Measurements from ENCODE around the gene RIPPLY3. TPM values are rescaled to one million over a fixed set of nuclear protein-coding genes. Genes with fewer than 3 reads are reported as not detected.
A peak's percentile ranks its signal among the peaks of the same experiment; 100 is the strongest.
"Not testable (repeated sequence)": the region's sequence is repeated elsewhere in the genome, so short reads cannot be mapped to it uniquely, and the experiment has no call there.

RIPPLY3 gene
- total RNA-seq, 2 donors from 2014 or later: not detected

DNA sequence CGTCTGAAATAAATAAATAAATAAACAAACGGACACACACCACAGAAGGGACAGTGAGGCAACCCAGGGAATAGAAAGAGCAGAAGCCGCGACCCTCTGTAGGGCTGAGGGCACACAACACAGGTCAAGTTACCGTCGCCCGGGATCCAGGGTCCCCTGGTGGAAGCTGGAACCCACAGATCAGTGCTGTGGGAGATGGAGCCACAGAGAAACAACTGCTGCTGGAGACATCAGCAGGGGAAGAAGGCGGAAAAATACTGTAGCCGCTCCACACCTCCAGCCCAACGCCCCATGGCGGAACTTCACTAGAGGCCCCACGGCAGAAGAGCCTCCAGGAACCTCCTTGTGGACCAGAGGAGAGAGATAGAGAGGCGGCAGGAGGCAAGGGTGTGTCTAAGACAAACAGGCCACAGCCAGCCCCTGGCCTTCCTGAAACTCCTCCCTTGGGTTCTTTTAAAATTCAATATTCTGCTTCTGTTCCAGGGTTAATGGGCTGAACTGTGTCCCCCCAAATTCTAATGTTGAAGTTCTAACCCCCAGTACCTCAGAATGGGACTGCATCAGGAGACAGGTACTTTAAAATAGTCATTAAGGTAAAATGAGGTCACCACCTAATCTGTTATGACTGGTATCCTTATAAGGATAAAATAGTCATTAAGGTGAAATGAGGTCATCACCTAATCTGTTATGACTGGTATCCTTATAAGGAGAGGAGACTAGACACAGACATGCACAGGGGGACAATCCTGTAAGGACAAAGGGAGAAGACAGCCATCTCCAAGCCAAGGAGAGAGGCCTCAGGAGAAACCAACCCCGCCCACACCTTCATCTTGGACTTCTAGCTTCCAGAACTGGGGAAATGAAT, 32.3 kb upstream of the RIPPLY3 start:
- H3K9me3 ChIP-seq (ENCODE audit: control insufficient read depth, low read length, poor library complexity, severe bottlenecking): no peaks in the 10 kb centered on the region
- Mint-ChIP-seq H3K36me3 (ENCODE audit: low read depth) (no peaks in the 10 kb centered on the region), H3K27me3 (no peaks in the 10 kb centered on the region), H3K4me3 (no peak overlapping the region), H3K4me1 (peaks cover 5% of the 10 kb centered on the region), H3K27ac (no peak overlapping the region)
- no peak for DNase-seq
- ATAC-seq: no peak

DNA sequence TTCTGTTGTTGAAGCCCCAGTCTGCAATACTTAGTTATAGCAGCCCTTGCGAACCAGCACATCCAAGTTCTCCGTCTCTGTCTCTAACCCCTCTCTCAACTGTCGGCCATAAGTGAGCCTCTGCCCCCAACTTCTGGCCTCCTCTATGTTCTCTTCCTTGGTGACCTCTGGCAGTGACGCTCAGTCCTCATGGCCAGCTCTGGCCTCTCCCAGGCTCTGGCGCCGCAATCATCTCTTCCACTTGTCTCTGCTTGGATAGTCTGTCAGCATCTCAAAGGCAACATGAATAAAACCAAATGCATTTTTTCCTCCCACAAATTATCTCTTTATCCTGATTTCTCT, 31.7 kb upstream of the RIPPLY3 start:
- ATAC-seq: no peak
- H3K27me3 Mint-ChIP-seq: no peaks in the 10 kb centered on the region

DNA sequence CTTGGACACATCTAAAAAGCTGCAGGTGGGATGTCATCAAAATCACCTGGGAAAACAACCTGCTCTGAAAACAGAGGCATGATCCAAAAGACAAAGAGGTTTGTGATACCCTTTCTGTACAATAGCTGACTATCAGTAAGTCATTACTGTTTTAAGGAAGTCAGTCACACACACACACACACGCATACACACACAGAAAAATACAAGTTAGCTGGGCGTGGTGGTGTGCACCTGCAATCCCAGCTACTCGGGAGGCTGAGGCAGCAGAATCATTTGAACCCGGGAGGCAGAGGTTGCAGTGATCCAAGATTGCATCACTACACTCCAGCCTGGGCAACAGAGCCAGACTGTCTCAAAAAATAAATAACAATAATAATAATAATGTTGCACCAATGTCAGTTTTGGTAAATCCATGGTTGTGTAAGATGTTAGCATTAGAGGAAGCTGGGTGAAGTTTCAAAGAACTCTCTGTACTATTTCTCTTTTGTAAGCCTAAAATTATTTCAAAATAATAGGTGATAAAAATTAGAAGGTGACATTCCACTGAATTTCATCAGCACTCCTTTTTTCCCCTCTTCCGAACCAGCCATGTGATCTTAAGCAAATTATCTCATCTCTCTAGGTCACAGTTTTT, 30.2 kb upstream of the RIPPLY3 start:
- DNase-seq: no peak
- H3K36me3 Mint-ChIP-seq (ENCODE audit: low read depth): no peaks in the 10 kb centered on the region
- H3K27me3 Mint-ChIP-seq: peaks cover under 1% of the 10 kb centered on the region
- peaks cover 8% of the 10 kb centered on the region for H3K4me1 Mint-ChIP-seq
- no peak overlapping the region for H3K27ac Mint-ChIP-seq
- no peak overlapping the region for H3K4me3 Mint-ChIP-seq
- ATAC-seq: no peak
- no peaks in the 10 kb centered on the region for H3K9me3 ChIP-seq (ENCODE audit: control insufficient read depth, low read length, poor library complexity, severe bottlenecking)

More for the DNA sequence above, 31.7 kb upstream of the RIPPLY3 start:
- no peaks in the 10 kb centered on the region for H3K9me3 ChIP-seq (ENCODE audit: control insufficient read depth, low read length, poor library complexity, severe bottlenecking)
- DNase-seq: no peak
- no peak overlapping the region for H3K27ac Mint-ChIP-seq
- H3K4me1 Mint-ChIP-seq: peaks cover 5% of the 10 kb centered on the region
- H3K4me3 Mint-ChIP-seq: no peak overlapping the region
- no peaks in the 10 kb centered on the region for H3K36me3 Mint-ChIP-seq (ENCODE audit: low read depth)

DNA sequence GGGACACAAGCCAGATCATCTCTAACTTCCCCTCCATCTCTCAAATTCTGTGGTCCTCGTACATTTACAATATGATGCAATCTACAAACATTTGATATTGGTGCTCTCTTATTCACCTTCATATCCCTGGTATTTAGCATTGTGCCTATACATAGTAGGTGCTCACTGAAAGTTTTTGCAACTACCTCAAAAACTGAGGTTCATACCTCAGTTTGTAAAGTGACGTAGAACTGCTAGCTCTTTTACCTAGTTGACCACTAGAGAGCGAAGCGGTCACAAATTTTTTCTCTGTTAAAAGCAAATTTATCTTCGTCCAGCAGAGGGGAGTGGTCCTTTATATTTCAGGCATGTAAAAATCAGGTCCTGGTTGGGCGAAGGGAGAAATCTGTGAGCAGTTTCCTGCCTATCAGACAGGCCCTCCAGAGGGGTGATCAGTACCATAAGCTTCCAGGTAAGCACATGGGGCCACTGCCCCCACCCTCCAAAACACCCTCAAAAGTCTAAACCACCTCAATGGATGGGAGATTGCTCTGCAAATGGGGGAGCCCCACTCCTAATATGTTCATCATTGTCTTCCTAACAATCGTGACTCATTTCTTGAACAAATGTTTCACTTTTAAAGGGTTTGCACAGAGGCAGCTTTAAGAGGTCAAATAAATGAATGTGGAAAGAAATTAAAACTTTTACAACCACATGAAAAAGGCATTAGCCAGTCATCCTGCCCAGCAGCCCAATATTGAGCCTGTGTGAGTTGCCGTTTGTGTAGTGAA, 29.4 kb upstream of the RIPPLY3 start:
- no peaks in the 10 kb centered on the region for H3K36me3 Mint-ChIP-seq (ENCODE audit: low read depth)
- peaks cover 8% of the 10 kb centered on the region for H3K4me1 Mint-ChIP-seq
- H3K9me3 ChIP-seq (ENCODE audit: control insufficient read depth, low read length, poor library complexity, severe bottlenecking): no peaks in the 10 kb centered on the region
- DNase-seq: peak in 1 of 3 donors; percentile 34
- ATAC-seq: peak; percentile 60
- H3K27me3 Mint-ChIP-seq: peaks cover 8% of the 10 kb centered on the region
- H3K4me3 Mint-ChIP-seq: no peak overlapping the region
- no peak overlapping the region for H3K27ac Mint-ChIP-seq

DNA sequence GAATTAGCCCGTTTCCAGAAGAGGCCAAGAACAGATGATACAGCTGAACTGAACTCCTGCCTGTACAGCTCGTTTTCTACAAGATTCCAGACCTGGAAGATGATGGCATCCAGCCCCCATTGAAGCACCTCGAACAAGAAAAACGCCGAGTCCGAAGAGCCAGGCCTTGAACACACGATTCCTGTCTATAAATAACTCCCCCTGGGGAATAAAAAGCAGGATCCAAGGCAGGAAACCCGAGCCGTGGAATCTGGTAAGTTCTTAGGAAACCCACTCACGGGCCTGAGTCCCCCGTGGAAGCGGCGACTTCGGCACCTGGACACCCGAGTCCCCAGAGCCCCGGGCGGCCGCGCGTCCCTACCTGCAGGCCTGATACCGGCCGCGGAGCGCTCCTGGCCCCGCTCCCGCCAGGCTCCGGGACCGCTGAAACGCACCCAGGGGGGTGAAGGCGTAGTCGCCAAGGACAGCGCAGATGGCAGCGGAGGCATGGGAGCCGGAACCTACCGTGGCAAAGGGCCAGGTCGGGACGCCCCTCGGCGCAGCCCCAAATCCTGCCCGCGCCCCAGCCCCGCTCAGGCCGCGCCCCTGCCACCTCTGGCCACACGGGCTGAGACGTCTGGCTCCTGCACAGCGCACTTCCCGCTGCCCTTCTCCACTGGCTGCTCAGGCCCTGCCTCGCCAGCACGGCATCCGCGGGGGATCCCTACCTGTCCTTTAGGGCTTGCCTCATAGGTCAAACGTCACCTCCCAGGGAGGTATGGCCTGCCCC, 26.0 kb upstream of the RIPPLY3 start:
- Mint-ChIP-seq H3K27me3 (peaks cover 8% of the 10 kb centered on the region), H3K4me1 (peaks cover 5% of the 10 kb centered on the region), H3K4me3 (peak overlapping the region; percentile 79), H3K27ac (no peak overlapping the region), H3K36me3 (ENCODE audit: low read depth) (no peaks in the 10 kb centered on the region)
- H3K9me3 ChIP-seq (ENCODE audit: control insufficient read depth, low read length, poor library complexity, severe bottlenecking): no peaks in the 10 kb centered on the region
- peak; percentile 54 for ATAC-seq
- no peak for DNase-seq

DNA sequence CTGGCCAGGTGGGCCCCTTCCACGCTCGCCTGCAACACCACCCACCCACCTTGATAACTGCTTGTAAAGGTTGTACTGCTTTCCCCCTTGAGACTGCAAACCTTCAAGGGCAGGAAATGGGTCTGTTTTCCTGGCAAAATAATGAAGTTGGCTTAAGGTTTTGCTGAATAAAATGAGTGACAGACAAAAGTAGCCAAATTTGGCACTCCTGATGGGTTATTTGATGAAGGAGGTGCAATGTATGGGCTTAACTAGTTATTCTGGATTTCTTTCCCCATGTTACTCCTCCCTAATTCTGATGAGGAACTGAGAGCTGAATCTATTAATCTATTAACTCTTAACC, 25.5 kb upstream of the RIPPLY3 start:
- peaks cover 5% of the 10 kb centered on the region for H3K4me1 Mint-ChIP-seq
- no peak for ATAC-seq
- peaks cover 8% of the 10 kb centered on the region for H3K27me3 Mint-ChIP-seq
- H3K9me3 ChIP-seq (ENCODE audit: control insufficient read depth, low read length, poor library complexity, severe bottlenecking): no peaks in the 10 kb centered on the region
- peak overlapping the region; percentile 79 for H3K4me3 Mint-ChIP-seq
- no peak overlapping the region for H3K27ac Mint-ChIP-seq
- no peaks in the 10 kb centered on the region for H3K36me3 Mint-ChIP-seq (ENCODE audit: low read depth)
- no peak for DNase-seq

DNA sequence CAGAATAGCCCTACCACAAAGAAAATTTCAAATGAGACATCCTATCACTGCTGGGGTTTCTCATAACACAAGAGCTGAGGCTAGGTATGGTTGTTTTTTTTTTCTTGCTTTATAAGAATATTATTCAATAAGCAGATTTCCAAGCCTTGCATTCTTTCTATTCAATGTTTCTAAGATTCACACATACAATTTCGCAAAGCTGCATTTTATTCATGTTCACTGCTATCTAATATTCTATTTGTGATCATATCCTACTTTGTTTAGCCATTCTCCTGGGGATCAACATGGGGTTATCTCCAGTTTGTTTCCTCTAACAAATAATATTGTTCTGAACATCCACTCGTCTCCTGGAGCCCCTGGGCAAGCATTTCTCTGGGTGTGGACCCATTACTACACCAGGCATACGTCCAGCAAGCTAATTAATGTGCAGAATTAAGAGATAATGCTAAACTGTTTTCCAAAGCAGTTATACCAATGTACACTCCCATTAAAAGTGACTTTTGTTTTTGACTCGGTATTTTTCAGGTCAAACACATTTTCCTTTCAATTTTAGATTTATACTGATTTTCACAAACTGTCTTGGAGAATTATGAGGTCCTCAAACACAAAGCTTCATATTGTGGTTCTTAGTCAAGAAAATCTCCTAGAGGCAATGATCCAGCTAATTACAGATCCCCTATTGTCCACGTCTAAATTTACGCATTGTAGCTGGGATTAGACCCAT, 24.4 kb upstream of the RIPPLY3 start:
- H3K9me3 ChIP-seq (ENCODE audit: control insufficient read depth, low read length, poor library complexity, severe bottlenecking): no peaks in the 10 kb centered on the region
- peaks cover 6% of the 10 kb centered on the region for H3K4me1 Mint-ChIP-seq
- H3K27me3 Mint-ChIP-seq: peaks cover 8% of the 10 kb centered on the region
- DNase-seq (no peak), ATAC-seq (no peak)
- no peak overlapping the region for H3K4me3 Mint-ChIP-seq
- H3K27ac Mint-ChIP-seq: no peak overlapping the region
- no peaks in the 10 kb centered on the region for H3K36me3 Mint-ChIP-seq (ENCODE audit: low read depth)

DNA sequence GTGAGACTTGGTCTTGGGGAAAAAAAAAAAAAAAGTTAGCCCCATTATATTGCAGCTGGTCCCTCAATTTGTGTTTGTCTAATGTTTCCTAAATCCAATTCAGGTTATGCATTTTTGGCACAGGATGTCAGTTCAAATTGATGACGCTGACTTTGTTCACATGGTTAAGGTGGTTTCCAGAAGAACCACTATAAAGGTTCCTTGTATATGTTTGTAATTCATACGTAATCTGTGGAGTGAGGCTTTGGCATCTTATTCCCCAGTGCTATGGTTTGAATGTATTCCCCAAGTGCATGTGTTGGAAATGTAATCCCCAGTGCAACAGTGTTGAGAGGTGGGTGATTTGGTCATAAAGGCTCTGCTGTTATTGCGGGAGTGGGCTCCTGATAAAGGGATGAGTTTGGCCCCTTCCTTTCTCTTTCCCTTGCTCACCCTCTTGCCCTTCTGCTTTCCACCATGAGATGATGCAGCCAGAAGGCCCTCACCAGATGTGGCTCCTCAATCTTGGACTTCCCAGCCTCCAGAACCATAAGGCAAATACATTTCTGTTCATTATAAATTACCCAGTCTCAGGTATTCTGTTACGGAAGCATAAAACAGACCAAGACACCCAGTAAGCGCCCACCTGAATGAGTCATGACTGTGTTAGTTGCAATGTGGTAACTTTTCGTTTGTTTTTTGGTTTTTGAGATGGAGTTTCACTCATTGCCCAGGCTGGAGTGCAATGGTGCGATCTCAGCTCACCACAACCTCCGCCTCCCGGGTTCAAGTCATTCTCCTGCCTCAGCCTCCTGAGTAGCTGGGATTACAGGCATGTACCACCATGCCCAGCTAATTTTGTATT, 20.5 kb upstream of the RIPPLY3 start:
- Mint-ChIP-seq H3K27me3 (peaks cover 8% of the 10 kb centered on the region), H3K4me1 (peaks cover 14% of the 10 kb centered on the region), H3K27ac (peak overlapping the region; percentile 72), H3K36me3 (ENCODE audit: low read depth) (peaks cover 3% of the 10 kb centered on the region), H3K4me3 (no peak overlapping the region)
- no peaks in the 10 kb centered on the region for H3K9me3 ChIP-seq (ENCODE audit: control insufficient read depth, low read length, poor library complexity, severe bottlenecking)
- ATAC-seq: peak; percentile 41
- DNase-seq: no peak

DNA sequence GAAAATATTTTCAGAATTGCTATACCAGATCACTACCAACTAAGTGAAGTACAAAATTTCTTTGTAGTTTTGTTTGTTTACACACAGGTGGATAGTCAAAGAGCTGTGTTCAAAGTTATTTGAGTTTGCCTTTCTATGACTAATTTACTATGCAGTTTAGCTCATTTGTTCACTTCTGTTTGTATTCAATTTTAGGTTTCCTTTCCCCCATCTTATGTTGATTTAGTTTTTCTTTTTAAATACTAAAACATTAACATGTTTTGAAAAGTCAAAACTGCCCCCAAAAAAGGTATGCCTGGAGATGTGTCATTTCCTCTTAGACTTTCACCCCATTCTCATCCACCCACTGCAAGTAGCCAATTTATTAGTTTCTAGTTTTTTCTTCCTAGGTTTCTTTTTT, 18.7 kb upstream of the RIPPLY3 start:
- H3K36me3 Mint-ChIP-seq (ENCODE audit: low read depth): peaks cover 3% of the 10 kb centered on the region
- DNase-seq (no peak), ATAC-seq (no peak)
- no peaks in the 10 kb centered on the region for H3K9me3 ChIP-seq (ENCODE audit: control insufficient read depth, low read length, poor library complexity, severe bottlenecking)
- H3K4me3 Mint-ChIP-seq: no peak overlapping the region
- H3K27me3 Mint-ChIP-seq: no peaks in the 10 kb centered on the region
- H3K27ac Mint-ChIP-seq: peak overlapping the region; percentile 72
- H3K4me1 Mint-ChIP-seq: peaks cover 13% of the 10 kb centered on the region

DNA sequence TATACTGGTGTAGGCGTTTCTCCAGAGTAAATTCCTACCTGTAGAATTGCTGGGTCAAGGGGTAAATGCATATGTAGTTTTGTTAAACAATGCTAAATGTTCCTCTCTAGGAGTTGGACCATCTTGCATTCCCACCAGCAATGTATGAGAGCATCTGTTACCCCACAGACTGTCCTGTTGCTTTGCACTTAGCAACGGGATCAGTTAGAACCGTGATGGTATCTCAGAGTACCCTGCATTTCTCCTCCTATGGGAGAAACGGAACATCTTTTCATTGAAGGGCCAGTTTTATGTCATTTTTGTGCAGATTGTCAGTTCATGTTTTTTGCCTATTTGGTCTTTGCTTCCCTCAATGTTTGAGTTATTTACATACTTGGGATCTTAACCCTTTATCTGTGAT, 18.0 kb upstream of the RIPPLY3 start:
- no peaks in the 10 kb centered on the region for H3K9me3 ChIP-seq (ENCODE audit: control insufficient read depth, low read length, poor library complexity, severe bottlenecking)
- ATAC-seq: no peak
- peak overlapping the region; percentile 62 for H3K4me3 Mint-ChIP-seq
- no peaks in the 10 kb centered on the region for H3K27me3 Mint-ChIP-seq
- H3K4me1 Mint-ChIP-seq: peaks cover 13% of the 10 kb centered on the region
- H3K36me3 Mint-ChIP-seq (ENCODE audit: low read depth): peaks cover 3% of the 10 kb centered on the region
- no peak for DNase-seq
- no peak overlapping the region for H3K27ac Mint-ChIP-seq

DNA sequence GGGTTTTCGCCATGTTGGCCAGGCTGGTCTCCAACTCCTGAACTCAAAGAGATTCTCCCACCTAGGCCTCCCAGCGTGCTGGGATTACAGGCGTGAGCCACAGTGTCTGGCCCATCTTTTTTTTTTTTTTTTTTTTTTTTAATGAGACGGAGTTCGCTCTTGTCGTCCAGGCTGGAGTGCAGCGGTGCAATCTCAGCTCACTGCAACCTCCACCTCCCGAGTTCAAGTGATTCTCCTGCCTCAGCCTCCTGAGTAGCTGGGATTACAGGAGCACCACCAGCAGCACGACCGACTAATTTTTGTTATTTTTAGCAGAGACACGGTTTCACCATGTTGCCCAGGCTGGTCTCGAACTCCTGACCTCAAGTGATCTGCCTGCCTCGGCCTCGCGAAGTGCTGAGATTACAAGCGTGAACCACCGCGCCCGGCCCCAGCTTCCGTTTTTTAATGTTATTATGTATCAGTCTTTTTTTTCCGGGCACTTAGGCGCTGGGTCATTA, 17.3 kb upstream of the RIPPLY3 start:
- DNase-seq; H3K36me3 Mint-ChIP-seq (ENCODE audit: low read depth); H3K27ac Mint-ChIP-seq: not testable (repeated sequence)

More for the DNA sequence above, 17.3 kb upstream of the RIPPLY3 start:
- not testable (repeated sequence) for H3K27me3 Mint-ChIP-seq; H3K9me3 ChIP-seq (ENCODE audit: control insufficient read depth, low read length, poor library complexity, severe bottlenecking); ATAC-seq
- peak overlapping the region; percentile 85 for H3K4me3 Mint-ChIP-seq
- peaks cover 13% of the 10 kb centered on the region for H3K4me1 Mint-ChIP-seq

All from T-helper 17 cell (primary cell).